A172 (cell line): Measurements from ENCODE around the gene TMEFF2. TPM values are rescaled to one million over a fixed set of nuclear protein-coding genes. Genes with fewer than 3 reads are reported as not detected.

Experiments used
- DNase-seq: peaks from one replicate; pipeline ENCODE4 v3.0.0-alpha.2; 2015; ENCODE audit warnings: low spot score
- total RNA-seq: library from RNA; depleted of rRNA; stranded (reverse); fragments of >200 nt; shearing (Covaris generic); gene quantifications from 2 replicates; pipeline ENCODE4 v1.2.3, GENCODE V29; 2014

TMEFF2 gene
- total RNA-seq, 1 experiment from 2014 or later = 11.1 TPM

DNA sequence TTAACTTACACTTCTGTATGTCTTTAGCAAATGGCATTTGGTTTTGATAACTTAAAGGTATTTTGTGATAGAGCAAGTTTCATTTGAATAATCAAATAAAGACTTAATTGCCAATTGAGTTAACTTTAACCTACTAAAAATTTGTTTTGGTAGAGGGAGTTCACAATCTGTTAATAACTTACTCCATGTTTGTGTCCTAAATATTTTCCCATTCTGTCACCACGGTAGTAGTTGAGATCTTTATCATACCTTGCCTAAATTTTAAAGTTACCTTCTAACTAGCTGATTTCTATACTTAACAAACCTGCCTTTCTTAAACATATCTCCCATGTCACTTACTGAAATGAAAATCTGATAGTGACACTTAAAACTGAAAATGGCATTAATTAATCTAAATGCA, 127.1 kb downstream of the TMEFF2 start:
- DNase-seq = no peak

DNA sequence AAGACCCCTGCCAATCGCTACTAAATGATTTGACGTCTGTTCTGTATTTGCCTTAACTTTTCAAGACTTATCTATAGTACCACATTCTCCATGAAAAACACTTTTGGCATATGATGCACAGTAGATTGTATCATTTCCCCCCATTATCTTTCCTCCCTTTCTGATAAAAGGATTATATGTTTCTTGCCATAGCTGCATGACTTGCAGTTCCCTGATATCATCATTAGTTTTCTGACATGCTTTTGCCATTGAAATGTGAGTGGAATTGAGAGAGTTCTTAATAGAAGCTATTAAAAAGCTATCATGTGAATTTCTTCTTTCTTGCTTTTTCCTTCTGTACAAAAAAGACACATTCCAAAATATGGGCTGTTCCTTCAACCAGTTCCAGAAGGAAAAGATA, 130.3 kb downstream of the TMEFF2 start:
- DNase-seq = no peak

DNA sequence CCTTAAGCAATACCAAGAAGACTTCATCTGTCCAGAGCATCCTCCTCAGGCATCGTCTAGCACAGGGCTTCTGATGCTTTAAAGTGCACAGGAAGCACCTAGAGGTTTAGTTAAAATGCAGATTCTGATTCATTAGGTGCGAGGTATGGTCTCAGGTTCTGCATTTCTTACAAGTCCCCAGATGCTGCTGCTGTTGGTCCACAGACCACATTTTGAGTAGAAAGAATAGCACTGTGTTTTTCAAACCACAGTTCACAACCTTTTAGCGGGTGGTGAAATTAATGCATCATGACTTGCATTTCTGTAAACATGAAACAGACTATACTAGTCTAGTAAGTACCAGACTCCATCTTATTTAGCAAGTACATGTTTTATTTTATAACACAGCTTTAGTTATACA, 134.6 kb downstream of the TMEFF2 start:
- DNase-seq = no peak

DNA sequence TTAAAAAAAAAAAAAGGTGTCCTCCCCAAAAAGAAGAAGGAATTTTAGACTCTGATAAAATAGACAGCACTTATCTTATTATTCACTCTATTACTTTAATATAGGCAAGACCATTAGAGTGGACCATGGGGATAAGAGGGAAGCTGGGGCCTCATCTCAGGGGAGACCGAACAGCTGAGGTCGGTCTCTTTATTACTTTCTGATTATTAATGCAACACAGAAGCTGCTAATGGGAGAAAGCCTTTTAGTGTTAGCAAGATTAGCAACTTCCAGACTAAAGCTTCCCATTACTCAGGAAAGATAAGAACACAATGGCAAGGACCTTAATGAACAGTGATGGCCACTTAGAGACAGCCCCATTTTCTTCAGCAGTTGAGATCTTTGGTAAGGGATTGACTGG, 135.5 kb downstream of the TMEFF2 start:
- no peak for DNase-seq

DNA sequence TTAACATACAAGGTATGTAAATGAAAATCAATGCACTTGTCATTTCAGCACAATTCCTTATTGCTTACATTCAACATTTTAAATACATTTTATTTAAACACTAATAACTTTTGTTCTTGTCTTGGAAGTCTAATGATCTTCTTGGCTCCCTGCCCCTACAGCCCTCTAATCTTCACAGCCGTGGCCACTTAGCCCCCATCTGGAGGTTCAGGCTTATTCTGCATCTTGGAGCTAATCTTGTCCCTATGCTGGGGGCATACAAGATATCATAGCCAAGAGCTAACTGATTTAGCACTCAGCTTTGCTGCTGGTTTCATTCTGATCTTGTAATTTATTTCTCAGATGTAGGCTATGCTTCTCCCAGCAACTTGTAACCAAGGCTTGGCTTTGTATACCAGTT, 140.8 kb downstream of the TMEFF2 start:
- no peak for DNase-seq

DNA sequence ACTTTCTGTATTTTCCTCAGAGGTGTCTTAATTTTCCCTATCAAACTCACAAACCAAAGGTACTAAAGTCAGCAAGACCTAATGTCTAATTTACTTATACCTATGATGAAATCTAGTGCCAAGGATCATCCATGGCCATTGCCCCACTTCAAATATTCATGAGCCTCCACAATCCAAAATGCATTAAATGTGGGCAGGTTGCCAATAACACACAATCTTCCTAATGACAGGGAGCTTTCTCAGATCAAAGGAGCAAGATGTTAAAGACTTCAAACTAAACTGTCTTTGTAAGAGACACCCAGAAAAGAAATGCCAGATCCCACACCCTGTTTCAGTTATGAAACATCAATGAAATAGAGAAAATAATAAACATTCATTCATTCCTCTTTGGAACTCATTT, 143.2 kb downstream of the TMEFF2 start:
- no peak for DNase-seq

DNA sequence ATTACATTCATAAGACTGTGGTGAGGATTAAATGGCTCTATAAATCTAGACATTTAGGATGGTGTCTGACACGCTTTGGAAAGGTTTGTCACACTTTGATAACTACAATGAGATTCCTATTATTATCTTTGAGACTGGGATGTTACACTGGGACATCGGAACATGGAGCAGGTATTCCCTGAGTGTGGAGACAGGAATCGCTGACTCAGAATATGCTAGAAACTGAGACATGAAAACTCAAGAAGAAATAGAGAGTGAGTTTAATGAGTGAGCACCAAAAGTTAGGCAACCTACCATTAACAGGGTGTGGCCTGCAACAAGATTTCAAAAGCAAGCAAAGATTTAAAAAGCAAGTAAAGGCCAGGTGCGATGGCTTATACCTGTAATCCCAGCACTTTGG, 145.4 kb downstream of the TMEFF2 start:
- no peak for DNase-seq

DNA sequence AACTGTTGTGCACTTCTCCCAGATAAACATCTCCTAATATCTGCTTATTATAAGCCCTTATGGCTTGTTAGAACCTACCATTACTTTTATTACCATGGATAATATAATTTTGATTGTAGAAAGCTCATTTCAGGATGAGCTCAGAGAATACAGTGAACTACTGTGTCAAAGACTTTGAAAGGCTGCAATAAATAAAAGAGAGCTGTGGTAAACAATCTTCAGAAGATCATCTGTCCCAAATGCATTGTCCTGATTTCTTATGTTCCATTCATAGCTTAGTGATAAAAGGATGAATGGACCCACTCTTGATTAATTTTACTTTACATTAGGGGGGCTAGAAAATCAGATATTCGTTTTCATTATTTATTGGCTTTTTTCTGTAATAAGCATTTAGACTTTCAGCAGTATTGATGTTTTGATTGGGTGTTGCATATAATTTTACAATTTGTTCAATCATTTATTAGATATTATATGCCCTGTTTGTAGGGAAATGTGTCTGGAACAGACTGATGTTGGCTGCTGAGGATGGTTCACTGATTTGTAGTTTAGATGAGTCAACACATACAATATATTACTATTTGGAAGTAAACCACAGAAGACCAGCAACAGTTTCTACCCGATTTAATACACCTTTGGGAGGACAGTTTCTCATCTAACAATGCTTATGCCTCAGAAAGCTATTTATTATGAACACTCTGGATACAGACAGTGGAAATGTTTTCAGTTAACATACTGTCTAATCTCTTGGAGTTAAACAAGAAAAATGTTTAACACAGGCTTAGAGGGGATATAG, 147.2 kb downstream of the TMEFF2 start:
- DNase-seq = no peak

DNA sequence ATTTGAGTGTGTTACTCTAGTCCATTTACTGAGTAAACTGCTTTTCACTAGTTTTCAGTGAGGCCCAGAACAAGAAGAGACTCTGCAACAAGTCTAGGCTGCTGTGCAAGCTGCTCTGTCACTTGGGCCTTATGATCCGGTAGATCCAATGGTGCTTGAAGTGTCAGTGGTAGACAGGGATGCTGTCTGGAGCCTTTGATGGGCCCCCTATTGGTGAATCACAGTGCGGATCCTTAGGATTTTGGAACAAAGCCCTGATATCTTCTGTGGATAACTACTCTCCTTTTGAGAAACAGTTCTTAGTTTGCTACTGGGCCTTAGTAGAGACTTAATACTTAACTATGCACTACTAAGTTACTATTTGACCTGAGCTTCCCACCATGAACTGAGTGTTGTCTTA, 150.2 kb downstream of the TMEFF2 start:
- no peak for DNase-seq

DNA sequence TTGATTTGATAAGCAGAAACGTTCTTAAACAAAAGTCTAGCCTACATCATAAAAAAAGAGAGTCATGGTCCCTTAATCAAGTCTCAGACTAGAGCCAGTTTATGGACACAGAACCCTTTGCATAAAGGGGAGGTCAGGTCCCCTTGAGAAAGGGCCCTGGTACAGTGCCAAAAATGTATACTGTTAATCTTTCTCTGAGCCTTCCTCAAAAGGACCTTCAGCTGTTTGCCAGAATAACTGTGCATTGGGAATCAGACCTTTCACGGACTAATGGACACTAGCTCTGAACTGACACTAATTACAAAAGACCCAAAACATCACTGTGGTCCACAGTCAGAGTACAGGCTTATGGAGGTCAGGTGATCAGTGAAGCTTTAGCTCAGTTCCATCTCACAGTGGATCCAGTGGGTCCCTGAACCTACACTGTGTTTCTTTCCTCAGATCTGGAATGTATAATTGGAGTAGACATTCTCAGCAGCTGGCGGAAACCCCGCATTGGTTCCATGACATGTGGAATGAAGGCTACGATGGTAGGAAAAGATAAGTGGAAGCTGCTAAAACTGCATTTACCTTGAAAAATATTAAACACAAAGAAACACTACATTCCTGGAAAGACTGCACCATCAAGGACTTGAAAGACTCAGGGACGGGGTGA, 151.4 kb downstream of the TMEFF2 start:
- no peak for DNase-seq

DNA sequence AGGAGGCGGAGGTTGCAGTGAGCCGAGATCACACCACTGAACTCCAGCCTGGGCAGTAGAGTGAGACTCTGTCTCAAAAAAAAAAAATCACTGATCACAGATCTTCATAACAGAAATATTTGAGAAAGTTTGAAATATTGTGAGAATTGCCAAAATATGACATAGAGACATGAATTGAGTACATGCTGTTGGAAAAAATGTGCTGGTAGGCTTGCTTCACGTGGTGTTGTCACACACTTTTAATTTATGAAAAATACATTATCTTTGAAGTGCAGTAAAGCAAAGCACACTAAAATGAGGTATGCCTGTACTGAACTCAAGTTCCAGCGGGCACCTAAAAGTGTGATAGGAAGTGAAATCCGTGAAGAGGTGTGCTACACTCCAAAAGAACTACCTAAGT, 152.6 kb downstream of the TMEFF2 start:
- no peak for DNase-seq

DNA sequence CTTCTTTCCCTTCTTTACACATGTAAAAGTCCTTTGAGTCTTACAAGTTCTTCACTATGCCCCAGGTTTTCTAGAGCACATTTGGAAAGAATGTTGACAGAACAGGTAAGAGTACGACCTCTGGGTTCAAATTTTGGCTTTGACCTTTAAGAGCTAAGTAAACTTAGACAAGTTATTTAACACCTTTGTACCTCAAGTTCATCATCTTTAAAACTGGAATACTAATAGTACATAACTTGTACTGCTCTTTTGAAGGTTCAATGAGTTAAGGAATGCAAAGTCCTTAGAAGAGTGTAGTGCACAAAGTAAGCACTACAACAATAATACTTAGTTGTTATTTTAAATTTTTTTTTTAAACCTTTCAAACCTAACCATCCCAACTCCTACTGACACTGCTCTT, 156.6 kb downstream of the TMEFF2 start:
- DNase-seq = no peak

DNA sequence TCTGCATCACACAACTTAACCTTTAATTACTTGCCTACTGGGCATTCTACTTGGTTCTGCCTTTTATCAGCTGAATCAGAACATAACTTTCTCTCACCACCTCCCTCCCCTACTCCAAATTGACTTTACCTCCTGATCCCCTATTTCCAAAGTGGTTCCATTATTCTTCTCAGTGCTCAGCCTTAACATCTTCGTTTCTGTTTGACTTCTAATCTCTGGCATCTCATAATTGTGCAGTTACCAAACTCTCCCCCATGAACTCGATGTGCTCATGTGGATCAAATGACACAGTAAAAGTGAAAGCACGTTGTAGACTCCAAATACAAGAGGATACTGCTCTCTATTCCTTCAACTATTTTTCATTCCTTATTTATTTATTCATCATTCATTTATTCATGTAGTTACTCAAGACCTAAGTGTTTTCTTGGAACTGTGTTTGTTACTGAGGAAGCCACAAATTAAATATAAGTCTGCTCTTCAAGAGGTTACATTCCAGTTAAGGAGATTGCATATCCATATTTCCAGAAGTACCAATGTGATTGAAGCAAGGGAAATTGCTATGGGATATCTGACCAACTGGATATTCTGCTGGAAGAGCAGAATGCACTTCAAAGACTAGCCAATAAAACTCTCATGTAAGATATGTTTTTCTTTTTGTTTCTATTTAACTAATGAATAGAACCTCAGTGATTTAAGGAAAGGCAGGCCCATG, 158.8 kb downstream of the TMEFF2 start:
- DNase-seq = peak; percentile 15

DNA sequence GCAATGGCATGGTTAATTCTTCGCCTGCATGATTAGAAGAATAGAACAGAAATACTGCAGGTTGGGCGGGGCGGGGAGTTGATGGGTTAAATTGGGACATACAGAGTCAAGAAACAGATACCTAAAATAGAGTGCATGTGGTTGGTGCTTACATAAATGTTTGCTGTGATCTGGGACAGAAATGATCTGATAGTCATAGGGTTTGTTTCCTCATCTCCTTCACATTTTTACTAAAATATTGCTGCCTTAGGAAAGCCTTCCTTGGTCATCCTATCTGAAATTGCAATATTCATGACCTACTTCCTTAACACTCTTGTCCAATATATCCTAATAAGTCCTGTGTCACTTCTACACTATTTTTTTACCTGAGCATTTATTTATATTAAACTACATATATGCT, 163.9 kb downstream of the TMEFF2 start:
- DNase-seq = no peak

DNA sequence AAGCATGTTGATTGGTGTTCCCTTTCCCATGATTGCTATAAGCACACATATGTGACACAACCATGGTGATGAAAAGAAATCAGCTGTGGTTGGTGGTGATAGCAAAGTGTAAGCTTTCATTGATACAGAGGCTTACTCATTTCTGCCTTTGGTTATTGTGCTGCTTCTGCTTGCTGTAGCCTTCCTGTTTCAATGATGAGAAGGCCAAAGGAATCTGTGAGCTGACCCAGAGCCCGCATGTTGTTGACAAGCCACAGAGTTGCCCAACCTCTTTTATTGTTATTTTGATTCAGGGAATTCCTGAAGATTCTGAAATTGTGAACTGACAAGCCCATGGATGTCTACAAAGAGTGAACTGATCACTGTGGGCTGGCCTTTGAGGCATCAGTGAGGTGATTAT, 164.4 kb downstream of the TMEFF2 start:
- no peak for DNase-seq

DNA sequence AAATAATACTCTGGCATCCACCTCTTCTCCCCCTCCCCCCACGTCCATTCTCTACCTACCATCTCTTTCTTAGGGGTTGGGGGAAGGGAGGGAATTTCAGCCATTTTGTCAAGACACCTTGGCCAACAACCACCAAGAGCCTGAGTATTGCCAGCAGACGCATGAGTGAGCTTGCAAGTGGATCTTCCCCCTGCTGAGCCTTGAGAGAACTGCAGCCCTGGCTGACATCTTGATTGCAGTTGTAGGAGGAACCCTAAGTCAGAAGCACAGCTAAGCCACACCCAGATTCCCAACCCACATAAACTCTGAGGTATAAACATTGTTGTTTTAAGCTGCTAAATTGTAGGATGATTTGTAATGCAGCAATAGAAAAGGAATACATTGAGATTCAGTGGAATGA, 165.6 kb downstream of the TMEFF2 start:
- DNase-seq = peak; percentile 57

DNA sequence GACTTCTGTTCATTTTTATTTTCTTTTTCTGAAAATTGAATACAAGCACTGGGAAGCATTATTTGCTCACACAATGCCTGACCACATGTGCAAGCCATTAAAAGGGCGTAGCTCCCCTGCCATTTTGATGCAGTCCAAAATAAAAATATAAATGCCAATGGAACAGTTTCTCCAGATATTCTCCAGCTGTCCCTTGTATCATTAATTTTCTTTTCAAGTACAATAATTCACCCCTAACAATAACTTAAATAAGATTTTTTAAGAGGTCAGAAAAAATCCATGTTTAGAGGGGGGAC, 168.0 kb downstream of the TMEFF2 start:
- DNase-seq = no peak

DNA sequence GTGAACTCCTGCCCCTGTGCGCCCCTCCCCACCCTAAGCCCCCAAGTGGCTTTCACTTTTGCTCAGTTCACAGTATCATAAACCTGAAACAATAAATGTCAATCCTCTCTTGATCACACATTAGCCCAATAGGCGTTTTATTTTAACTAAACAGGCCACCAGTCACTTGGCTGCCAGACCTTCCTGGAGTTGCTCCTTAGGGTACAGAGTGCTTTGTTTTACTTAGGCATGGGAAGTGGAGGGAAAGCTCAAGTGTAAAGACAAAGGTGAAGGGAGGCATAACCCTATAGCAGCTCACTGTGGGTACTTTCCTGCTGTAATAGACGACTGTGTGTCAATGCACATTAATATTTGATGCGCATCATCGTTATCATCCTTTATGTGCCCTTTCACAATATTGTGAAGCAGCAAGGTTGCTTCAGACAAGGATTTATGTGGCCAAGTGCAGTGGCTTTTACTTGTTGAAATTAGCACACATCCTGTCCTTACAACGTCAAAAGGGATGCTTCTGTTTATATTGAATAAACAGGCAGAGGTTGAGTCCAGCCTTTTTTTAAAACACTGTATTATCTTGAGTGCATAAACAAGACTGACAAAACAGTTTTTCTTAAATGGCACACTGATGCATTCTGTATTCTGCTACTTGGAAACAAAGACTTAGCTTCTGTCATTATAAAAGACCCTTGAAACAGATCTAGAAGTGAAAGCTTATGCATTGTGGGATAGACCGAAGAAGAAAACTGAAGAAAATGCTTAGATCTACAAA, 168.5 kb downstream of the TMEFF2 start:
- DNase-seq = no peak

DNA sequence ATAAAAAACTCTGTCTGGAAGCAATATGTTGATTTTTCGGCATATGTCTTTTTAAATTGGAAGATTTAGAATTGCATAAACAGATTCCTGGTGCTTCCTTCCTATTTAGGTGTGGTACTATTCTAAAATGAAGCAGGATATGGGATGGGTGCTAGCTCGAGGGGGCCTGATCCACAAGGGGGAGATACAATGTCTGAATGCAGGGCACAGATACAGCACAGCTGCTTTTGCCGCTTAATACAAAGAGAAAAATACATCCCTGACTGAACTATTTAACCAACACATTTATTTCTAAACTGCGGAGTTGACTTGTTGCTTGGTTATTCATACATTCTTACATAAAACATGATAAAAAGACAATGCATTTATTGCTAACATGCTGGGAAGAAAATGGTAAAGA, 169.1 kb downstream of the TMEFF2 start:
- DNase-seq = no peak

DNA sequence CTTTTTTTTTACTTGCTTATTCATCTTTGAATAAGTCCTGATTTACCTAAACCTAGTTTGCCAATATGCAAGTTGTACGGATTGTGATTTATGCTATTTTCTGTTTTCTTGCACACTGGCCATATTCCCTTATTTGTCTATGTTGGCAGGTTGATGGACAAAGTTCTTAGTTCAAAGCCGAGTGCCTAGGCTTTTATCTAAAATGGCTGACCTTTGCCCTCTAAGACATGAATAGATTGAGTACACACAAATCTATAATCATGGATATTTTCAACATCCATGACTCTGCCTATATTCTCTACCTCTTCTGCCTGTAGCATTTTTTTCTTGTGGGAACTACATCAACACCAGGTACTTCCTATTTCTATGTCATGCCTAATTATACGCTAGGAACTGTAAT, 171.7 kb downstream of the TMEFF2 start:
- no peak for DNase-seq

DNA sequence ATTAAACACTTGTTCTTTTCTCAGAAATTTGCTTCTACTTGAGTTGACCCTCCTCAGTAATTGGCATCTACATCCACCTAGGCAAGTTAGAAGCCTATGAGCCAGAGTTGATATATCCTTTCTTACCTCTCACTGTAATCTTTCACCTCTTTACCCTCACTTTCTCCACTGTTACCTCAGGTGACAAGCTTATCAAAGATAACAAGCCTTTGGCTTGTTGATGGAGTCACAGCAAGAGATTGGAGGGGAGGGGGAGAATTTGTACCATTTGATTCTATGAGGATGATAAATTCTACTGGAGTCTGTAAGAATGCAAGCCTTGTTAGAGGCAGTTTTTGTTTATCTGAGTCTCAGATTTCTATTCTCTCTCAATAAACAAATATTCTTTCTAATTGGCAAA, 176.9 kb downstream of the TMEFF2 start:
- no peak for DNase-seq

DNA sequence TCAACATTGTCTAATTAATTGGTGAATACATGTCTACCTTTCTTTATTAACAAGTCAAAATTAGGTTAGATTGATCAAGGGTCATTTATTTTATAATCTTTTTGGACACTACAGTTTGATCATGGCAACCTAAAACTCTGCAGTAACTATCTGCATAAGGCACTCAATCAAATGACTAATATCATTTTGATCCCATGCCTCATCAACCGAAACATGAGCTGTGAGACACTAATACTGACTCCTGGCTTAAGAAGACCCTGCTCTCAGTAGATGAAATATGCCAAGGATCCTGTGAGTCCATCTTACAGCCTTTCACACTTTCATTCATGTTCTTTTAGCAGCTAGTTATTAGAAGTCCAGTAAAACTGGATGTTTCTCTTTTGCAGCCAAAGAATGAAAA, 178.5 kb downstream of the TMEFF2 start:
- peak; percentile 16 for DNase-seq

DNA sequence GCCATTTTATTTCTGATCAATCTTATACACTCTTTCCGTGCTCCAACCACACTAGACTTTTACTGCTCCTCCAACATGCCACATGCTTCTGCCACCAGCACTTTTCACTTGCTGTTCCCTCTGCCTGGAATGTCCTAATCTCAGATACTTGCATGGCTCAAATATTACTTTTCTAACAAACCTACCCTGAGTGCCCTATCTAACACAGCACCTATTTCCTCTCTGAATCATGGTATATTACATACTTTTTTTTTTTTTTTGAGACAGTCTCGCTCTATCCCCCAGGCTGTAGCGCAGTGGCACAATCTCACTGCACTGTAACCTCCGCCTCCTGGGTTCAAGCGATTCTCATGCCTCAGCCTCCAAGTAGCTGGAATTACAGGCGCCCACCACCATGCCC, 181.5 kb downstream of the TMEFF2 start:
- DNase-seq = no peak
